ENCODE measurements around the gene INAFM2. TPM values are rescaled to one million over a fixed set of nuclear protein-coding genes. Genes with fewer than 3 reads are reported as not detected.

The INAFM2 gene
- total RNA-seq, 1 experiment from 2014 or later = 25.6 TPM

DNA sequence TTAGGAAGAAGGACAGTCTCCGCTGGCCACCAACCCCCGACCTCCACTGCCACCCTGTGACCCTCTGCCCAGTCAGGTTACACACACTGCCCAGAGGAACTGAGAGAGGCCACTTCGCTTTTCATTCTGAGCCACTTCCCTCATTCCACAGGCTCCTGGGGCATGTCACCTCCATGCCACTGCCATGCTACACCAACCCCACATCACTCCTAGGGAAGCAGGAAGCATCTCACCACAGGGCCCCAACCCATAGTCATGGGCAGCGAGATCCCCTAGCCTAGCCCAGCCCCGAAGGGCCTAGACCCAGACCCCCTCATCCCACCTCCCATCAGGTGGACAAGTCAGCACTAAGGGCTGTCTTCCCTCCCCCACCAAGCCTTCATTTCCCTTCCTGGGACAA, 17.1 kb upstream of the INAFM2 start:
- DNase-seq (ENCODE audit: low read depth) = no peak

DNA sequence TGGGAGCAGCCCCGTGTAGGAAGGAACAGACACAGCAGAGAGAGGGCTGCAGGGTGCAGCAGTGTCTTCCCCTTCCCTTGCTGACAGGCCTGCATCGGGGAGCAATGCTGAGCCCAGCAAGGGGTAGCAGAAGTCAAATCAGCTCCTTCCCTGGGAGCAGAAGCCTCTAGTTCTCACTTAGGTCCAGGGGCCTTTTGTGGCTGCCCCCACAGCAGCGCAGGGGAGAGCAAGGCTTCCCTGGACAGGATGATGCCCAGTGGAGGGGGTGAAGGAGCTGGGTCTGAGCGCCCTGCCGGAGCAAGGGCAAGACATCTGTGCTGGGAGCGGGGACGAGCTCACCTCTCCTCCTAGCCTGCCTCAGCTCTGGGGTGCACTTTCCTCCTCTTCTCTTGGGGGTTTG, 16.6 kb upstream of the INAFM2 start:
- no peak for DNase-seq (ENCODE audit: low read depth)

DNA sequence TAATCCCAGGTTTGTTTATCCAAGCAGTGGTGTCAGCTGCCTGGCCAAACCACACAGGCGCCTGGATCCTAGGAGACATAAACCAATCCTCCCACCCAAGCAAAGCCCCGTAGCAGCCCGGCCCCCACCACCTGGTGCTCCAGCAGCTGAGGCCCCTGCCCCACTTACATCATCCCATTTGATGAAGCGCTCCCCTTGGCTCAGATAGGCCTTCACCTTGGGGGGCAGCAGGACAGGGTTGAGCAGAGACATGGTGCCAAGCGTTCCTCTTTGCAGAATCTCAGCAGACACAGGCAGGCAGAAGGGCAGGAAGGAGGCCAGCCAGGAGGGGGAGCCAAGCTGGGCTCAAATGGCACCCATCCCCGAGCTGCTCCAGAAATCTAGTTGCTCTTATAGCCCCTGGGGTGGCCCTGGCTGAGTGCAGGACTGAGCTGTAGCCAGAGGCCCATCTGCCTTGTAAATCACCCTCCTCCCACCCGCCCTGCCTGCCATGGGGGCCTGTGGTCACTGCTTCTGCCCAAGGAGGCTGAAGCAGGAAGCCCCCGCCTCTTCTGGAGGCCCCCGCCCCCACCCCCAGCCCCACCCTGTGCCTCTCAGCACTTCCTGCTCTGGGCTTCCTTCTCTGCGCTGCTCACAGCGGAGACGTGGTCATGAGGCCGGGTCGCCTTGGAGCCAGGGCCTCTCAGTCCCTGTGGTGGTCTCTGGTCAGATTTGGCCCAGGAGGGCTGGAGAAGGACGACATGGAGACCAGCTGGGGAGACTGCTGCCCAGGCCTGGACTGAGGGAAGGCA, 15.9 kb upstream of the INAFM2 start, which contains the start of gene PLCB2:
Gene PLCB2, minus strand, starts transcription at position 515 of the 791 bp plus-strand sequence. Its CDS starts 263 bp downstream, at position 252.
- DNase-seq (ENCODE audit: low read depth) = no peak

DNA sequence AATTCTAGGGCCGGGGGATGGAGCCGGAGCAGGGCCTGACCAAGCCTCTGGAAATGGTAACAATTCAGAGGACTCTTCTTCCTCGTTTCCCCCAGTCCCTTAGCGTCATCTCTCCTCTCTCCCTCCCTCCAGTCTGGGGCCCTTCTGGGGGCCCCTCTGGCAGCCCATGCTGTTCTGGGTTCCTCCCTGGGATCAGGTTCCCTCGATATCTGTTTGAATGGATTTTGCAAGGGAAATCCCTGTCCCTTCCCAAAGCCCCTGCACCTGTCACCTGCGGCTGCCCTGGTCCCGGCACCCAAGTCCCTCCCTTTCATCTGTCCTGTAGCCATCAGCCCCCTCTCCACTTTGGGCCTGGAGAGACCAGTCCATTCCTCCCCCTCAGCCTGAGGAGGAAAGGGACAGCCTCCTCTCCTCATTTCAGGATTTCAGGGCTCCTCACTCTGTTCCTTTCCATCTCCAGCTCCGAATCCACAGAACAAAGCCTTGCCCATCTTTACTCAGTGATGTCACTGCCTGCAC, 14.1 kb upstream of the INAFM2 start:
- no peak for DNase-seq (ENCODE audit: low read depth)

DNA sequence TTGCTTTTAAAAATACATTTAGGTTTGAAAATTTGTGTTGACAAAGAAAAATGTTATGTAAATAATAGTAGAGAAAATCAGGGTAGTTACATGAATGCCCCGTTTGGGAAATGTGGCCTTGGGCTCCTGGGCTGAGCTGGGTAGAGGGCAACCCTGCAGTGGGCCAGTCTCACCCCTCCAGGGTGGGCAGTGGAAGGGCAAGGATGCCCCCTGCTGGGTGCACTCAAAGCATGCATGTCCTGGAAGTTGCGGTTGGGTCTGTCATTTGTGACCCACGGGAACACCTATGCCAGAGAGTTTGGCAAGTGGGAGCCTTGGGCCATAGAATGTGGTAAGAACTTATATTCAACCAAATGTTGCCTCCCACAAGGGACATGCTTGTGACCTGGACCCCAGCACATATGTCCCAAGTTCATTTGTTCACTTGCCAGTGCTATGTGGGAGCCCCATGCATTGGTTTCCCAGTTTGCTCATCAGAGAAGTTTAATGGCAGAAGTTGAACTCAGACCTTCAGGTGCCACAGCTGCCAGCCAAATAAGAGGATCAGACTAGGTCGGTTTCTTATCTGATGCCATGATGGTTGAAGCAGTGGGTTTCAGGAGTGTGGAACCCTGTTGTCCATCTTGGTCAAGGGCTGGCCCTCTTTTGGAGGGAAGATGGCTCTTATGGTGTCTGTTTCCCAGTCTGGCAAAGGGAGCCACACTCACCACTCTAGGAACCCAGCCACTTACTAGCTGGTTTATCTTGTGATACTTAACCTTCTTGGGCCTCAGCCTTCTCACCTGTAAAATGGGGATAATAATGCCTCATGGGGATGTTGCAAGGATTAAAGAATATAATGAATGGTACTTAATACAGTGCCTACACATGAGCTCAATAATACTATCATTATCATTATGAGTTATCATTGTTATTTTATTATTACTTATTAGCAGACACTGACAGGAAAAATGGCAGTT, 13.2 kb upstream of the INAFM2 start:
- DNase-seq (ENCODE audit: low read depth) = peak; percentile 48

DNA sequence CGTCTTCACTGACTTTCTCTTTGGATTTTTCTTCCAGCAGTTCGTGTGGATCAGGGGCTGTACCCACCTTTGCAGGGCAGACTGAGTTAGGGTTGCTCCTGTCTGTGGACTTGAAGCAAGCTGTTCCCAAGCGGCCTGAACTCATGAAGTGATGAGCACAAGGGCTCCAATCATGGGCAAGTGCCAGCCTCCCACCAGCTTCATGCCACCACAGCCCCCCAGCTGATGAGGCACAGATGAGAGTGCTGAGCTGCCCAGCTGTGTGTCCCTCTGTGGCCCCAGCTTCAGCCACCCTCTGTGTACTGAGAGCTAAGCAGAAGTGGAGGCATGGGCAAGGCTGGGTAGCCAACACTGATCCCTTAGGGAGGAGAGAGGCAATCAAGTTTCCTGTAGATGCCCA, 12.5 kb upstream of the INAFM2 start:
- DNase-seq (ENCODE audit: low read depth) = no peak

DNA sequence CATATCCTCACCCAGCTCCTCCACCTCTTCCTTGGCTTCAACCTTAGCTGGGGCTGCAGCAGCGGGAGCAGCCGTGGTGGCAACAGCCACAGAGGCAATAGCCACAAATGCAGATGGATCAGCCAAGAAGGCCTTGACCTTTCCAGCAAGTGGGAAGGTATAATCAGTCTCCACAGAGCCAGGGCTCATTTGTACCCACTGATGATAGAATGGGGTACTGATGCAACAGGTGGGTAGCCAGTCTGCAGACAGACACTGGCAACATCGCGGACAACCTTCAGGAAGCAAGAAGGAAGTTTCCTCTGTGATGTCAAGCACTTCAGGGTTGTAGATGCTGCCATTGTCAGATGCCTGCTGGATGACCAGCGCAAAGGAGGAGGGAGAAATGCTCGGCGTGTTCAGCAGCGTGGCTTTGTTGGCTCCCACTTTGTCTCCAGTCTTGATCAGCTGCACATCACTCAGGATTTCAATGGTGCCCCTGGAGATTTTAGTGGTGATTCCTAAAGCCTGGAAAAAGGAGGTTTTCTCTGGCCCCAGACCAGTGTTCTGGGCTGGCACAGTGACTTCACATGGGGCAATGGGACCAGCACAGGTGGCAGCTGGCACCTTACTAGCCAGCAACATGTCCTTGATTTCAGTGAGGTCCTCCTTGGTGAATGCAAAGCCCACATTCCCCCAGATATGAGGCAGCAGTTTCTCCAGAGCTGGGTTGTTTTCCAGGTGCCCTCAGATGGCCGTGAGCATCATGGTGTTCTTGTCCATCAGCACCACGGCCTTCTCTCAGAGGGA, 10.9 kb upstream of the INAFM2 start:
- DNase-seq (ENCODE audit: low read depth) = no peak

DNA sequence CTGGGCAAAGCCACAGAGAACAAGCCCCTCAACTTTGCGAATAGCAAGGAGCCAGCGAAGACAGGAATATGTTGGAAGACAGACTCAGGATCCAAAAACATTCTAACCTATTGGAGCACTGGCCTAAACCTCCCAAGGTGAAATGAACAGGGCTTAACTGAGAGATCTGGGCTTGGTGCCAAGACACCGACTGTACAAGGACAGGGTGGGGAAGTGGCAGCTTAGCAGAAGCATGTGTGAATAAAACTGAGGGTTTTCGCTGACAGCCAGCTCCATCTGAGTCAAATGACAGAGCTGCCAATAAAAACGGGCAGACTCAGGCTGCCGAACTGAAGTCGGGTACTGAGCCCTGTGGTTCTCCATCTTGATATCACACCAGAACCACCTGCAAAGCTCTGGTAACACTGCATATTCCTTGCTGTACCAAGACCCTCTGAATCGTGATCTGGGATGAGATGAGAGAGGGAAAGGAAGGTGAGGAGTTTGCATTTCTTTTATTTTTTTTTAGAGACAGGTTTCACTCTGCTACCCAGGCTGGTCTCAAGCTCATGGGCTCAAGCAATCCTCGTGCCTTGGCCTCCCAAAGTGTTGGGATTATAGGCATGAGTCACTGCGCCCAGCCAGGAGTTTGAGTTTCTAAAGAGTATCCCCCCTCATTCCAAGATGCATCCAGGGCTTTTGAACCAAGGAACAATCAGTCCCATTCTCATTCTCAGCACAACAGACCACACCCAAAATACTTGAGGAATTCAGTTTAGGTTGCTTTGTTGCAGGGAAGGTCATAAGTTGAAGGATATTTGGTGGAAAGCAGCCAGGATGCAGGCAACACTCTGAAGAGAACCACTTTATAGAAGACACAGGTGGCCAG, 9.7 kb upstream of the INAFM2 start:
- DNase-seq (ENCODE audit: low read depth) = peak; percentile 70

DNA sequence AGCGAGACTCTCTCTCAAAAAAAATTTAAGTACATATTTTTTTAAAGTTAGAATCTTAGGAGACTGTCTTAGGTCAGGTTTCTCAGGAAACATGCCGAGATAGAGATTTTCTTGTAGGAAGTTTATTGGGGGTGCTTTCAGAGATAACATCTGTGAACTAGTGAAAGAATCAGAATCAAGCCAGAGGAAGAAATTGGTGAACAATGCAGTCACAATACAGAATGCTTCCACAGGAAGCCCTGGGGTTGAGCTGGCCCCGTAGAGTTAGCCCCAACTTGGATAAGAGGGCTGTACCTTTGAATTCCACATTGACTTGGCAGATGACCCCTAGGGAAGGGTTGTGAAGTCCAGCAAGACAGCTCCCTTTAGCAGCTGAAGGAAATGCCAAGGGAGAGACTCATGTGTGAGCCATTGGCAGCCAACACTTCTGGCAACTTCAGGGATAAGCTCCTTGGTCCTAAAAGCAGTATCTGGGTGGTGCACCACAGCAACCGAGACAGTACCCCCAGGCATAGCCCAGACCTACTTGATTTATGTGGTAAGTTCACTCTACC, 8.7 kb upstream of the INAFM2 start:
- DNase-seq (ENCODE audit: low read depth) = peak; percentile 55

DNA sequence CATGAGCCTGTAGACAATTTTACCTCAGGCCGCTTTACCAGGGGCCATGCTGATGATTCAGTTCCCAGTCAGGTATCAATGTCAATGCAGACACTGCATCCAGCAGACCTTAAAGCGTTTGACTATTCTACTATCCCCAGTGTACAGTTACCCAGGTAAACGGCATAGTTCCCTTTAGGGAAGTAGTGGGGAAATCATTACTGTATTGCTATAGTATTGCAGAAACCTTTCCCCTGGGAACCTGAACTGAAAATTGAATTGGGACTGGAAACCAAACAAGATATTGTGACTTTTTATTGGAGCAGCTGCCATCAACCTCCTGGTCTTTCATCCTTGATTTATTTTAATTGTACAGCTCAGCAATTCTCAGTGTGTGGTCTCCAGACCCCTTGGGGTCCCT, 6.6 kb upstream of the INAFM2 start:
- no peak for DNase-seq (ENCODE audit: low read depth)

DNA sequence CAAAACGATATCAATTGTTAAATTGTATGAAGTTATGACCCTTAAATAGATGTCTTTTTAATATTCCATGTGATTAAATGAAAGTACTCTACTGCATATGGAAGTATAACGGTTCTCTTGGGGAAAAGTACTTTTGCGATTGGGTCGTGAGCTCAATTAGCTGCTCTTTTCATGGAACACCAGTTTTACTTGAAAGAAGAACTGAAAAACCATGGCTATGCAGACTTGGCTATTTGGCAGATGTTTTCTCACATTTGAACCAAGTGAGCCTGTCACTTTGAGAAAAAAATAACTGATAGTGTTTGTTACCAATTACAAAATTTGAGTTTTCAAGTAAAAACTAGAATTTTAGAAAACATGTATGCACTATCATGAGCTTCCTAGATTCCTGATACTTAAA, 5.9 kb upstream of the INAFM2 start:
- DNase-seq (ENCODE audit: low read depth) = no peak

DNA sequence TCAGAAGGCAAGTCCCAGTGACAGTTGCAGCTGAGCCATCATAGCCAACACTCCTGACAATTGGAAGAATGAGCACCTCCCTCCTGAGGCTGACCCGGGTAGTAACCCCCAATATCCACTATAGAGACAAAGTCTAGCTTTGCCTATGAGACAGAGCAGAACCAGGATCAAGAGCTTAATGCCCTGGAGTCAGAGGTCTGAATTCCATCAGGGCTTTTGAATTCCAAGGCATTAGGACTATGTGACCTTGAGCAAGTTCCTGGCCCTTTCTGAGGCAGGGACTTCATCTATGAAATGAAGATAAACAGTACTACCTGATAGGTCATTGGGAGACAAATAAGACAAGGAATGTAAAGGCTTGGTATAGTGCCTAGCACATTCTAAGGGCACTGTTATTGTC, 3.1 kb upstream of the INAFM2 start:
- DNase-seq (ENCODE audit: low read depth) = no peak

DNA sequence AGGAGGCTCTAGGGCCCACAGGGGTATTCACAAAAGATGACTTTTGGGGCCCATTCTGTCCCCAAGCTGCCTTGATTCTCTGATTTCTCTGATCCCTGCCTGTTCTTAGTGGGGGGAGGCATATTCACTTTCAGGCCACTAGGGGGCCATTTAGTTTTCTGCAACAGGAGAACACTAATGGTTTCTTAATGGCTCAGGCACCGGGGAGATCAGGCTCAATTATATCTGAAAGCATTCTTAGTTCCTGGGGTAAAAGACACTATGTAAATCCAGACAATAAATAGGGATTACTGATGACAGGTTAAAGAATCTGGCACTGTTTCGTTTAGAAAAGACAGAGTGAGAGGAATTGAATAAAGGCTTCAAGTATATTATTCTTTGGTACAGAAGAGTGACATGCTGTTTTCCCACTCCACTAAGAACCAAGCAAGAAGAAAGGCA, 2.5 kb upstream of the INAFM2 start:
- peak; percentile 73 for DNase-seq (ENCODE audit: low read depth)

DNA sequence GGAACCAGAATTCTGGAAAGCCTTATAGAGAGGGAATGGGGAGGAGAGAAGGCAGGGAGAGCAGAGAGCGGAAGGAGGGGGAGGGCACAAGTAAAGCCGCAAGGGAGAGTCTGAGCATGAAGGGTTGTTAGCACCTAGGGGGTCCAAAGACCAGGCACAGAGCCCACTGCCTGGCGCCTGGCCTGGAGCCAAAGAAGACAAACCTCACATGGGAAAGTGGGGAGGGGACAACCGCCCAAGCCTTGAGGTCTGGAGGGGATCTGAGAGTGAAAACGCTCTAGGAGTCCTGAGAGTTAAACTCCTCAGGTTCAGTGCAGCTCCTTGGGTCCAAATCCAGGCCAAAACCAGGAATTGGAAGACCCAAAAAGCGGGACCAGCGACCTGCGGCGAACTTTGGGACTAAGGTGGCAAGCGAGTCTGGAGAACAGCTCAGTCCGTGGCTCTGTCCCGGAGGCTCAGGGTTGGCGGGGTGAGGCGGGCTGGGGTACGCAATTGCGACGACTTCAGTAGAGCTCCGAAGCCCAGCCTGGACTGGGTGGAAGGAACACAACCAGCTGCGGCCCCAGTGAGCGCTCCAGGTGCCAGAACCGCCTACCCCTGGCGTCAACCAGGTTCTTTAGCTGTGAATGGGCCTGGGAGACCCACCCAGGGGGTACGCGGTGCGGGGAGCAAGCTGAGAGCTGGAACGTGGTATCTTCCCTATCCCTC, 807 bp upstream of the INAFM2 start:
- no peak for DNase-seq (ENCODE audit: low read depth)

DNA sequence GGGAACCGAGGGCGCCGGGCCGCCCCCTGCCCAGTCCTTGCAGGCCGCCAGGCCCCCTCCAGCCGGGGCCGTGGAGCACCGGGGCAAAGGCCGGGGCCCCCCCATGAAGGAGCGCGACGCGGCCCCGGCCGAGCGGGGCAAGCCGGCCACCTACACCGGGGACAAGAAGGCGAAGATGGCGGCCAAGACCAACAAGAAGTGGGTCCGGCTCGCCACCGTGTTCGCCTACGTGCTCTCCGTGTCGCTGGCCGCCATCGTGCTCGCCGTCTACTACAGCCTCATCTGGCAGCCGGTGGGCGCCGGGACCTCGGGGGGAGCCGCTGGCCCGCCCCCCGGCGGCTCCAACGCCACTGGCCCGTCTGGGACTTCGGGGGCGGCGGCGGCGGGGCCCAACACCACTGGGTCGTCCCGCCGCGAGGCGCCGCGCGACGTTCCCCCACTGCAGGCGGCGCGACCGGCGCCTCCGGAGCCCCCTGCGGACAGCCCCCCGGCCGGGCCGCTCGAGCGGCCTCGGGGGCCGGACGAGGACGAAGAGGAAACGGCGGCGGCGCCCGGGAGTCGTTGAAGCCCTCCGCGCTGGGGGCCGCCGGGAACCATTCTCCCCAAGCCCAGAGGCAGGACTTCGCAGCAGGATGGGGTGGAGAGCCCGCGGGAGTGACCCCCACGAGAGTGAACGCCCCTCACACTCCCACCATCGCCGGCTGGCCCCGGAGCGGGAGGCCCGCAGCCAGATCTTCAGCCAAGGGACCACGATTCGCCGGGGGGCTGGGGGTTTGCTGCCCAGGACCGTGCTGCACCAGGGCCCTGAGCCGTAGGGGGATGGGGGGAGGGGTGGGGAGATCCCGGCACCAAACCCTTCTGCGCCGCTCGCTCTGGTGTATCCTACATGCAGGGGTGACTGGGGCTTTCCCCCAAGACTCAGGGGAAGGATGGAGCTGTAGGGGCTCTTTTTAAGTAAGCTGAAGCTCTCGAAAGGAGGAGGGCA, 753 bp downstream of the INAFM2 start:
- no peak for DNase-seq (ENCODE audit: low read depth)

DNA sequence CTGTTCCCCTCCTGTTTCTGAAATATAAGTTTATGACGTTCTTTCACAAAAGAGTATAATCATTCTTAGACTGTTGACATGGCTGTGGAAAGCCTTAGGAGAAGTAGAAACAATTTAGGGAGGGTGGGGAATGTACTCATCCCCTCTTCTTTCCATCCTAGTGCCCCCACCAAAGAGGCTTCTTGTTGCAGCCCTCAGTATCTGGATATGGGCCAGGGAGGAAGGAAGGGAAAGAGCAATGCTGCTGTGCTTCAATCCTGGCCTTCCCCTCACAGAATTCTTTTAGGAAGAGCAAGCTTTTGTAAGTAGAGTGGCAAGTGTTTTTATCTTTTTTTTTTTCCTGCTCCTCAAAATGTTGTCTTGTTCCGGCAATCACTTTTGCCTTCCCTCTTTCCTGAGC, 1.7 kb downstream of the INAFM2 start:
- DNase-seq (ENCODE audit: low read depth) = no peak

DNA sequence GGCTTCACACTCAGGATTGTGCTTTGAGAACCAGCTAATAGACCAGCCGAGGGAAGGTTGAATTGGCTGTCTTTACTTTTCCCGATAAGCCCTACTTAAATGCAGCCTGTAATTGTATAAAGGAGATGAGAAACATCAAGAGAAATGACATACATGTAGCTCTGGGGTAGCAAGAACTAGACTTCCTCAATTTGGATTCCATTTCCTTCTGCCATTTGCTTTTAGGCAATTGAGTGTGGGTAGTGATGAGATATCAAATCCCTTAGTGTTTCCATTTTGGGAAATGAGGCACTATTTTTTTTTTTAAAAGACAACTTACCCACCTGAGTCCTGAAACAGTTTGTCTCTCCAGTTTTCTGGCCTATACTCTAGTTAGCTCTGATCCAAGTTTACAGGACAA, 2.2 kb downstream of the INAFM2 start:
- DNase-seq (ENCODE audit: low read depth) = no peak

DNA sequence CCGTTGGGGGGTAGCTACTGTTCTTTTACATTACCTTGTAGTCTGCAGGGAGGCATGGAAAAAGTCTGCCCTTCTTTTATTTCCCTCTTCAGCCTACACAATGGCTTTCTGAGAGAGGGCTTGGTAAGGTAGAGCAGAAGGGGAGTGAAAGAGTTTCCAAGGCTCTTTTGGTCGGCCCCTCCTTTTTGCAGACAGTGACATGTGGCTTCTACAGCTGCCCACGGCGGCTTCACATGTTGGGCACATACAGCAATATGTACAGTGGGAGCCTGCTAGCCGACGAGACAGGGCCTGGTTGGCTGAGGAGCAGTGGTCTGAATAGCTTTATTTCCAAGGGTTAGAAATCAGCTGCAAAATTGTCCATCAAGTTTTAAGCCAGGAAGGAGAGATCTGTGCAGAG, 4.0 kb downstream of the INAFM2 start:
- DNase-seq (ENCODE audit: low read depth) = no peak

Data from RPMI7951 (cell line).